ENCODE data around the gene RGS4. TPM values are rescaled to one million over a fixed set of nuclear protein-coding genes. Genes with fewer than 3 reads are reported as not detected.

Gene RGS4
- total RNA-seq, 4 donors from 2014 or later = 12.0 to 121 (median 66.8) TPM

DNA sequence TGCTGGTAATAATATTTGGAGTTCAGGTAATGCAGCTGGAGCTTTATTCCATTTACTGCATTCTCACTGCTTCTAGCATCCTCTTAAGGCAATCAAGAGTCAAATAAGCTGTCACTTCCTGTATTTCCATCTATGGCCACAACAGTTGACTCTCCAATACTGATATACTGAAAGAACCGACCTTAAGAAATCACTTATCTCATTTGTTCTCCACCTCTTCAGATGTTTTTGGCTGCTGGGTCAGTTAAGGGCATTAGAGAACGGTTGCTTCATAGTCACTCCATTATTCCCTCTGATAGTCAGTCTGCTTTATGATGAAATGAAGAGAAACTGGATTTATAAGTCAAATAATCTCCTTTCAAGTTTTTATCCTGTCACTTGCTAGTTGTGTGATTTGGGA lies 14.2 kb upstream of the RGS4 start:
- no peaks in the 10 kb centered on the region for H3K4me1 ChIP-seq
- TF ChIP-seq EP300 (IDR thresholded peaks at IDR 0.05) (no peak), POLR2A (IDR thresholded peaks at IDR 0.05) (no peak), POLR2AphosphoS5 (IDR thresholded peaks at IDR 0.05) (no peak)
- TF ChIP-seq, protein P1, sequence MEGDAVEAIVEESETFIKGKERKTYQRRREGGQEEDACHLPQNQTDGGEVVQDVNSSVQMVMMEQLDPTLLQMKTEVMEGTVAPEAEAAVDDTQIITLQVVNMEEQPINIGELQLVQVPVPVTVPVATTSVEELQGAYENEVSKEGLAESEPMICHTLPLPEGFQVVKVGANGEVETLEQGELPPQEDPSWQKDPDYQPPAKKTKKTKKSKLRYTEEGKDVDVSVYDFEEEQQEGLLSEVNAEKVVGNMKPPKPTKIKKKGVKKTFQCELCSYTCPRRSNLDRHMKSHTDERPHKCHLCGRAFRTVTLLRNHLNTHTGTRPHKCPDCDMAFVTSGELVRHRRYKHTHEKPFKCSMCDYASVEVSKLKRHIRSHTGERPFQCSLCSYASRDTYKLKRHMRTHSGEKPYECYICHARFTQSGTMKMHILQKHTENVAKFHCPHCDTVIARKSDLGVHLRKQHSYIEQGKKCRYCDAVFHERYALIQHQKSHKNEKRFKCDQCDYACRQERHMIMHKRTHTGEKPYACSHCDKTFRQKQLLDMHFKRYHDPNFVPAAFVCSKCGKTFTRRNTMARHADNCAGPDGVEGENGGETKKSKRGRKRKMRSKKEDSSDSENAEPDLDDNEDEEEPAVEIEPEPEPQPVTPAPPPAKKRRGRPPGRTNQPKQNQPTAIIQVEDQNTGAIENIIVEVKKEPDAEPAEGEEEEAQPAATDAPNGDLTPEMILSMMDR (IDR thresholded peaks at IDR 0.05) = no peak
- no peak for ATAC-seq
- 41 to 48% methylated on average over 2 of the region's 2 CpGs for WGBS, 2 donors (ENCODE audit: low coverage in 1 of 2)
- no peaks in the 10 kb centered on the region for H3K9me3 ChIP-seq
- H3K4me3 ChIP-seq = no peak overlapping the region
- H3K36me3 ChIP-seq = no peaks in the 10 kb centered on the region
- no peak overlapping the region for H3K27ac ChIP-seq
- no peaks in the 10 kb centered on the region for H3K27me3 ChIP-seq

DNA sequence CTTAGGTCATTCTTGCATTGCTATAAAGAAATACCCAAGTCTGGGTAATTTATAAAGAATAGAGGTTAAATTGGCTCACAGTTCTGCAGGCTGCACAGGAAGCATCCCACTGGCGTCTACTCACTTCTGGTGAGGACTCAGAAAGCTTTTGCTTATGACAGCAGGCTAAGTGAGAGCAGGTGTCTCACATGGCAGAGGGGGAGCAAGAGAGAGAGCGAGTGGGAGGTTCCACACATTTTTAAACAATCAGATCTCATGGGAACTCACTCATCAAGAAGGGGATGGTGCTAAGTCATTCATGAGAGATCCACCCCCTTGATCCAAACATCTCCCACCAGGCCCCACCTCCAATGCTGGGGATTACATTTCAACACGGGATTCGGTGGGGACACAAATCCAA lies 13.6 kb upstream of the RGS4 start:
- H3K4me3 ChIP-seq = no peak overlapping the region
- no peaks in the 10 kb centered on the region for H3K36me3 ChIP-seq
- H3K27ac ChIP-seq = no peak overlapping the region
- no peak for ATAC-seq
- 60 to 100% methylated on average over 1 to 4 of the region's 4 CpGs for whole genome bisulfite sequencing, 2 donors (ENCODE audit: low coverage in 1 of 2)
- H3K27me3 ChIP-seq = no peaks in the 10 kb centered on the region
- H3K4me1 ChIP-seq = no peaks in the 10 kb centered on the region
- TF ChIP-seq EP300 (IDR thresholded peaks at IDR 0.05) = no peak
- TF ChIP-seq POLR2AphosphoS5 (IDR thresholded peaks at IDR 0.05) = no peak
- no peak for TF ChIP-seq POLR2A (IDR thresholded peaks at IDR 0.05)
- TF ChIP-seq, protein P1 (IDR thresholded peaks at IDR 0.05) = no peak
- H3K9me3 ChIP-seq = no peaks in the 10 kb centered on the region

DNA sequence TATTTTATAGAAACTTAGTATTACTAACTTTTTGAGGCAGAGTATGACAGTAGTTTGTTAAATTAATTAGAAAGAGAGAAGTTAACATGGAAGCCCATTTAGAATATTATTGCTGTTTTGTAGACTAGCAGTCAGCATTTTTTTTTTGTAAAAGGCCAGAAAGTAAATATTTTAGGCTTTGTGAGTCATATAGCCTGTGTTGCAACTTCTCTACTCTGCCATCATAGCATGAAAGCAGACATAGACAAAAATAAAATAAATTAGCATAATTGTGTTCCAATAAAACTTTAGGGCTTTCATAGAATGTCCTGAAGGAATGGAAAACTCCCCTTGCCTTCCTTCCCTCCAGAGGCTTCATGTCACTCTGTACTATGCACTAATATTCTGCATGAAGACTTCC lies 12.3 kb upstream of the RGS4 start:
- no peaks in the 10 kb centered on the region for H3K9me3 ChIP-seq
- TF ChIP-seq EP300 (IDR thresholded peaks at IDR 0.05) (no peak), POLR2AphosphoS5 (IDR thresholded peaks at IDR 0.05) (no peak)
- TF ChIP-seq, protein P1 (IDR thresholded peaks at IDR 0.05) = no peak
- H3K4me3 ChIP-seq = no peak overlapping the region
- ATAC-seq = no peak
- H3K27ac ChIP-seq = no peak overlapping the region
- no peaks in the 10 kb centered on the region for H3K27me3 ChIP-seq
- H3K36me3 ChIP-seq = no peaks in the 10 kb centered on the region
- no peaks in the 10 kb centered on the region for H3K4me1 ChIP-seq

DNA sequence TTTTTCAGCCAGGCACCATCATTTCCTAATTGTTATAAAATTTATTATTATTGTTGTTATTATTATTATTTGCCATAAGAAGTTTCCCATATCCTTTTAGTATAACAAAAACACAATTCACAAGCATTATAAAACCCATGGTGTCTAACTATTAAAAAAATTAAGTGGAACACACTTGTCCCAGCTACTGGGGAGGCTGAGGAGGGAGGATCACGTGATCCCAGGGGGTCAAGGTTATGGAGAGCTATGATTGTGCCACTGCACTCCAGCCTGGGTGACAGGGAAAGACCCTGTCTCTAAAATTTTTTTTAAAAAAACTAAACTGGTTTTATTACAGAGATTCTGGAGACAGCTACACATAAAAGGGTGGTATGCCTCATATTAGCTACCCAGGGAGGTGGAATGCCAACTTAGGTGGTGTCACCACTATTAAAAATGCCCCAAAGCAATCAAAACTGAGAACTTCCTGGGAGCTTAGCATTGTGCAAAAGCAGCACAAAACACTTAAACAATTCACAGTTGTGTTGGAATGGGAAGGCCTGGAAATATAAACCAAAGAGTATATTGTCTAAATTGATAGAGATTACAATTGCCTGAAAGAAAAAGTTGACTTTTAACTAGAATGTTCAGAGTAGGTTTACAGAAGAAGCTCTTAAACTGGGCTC lies 8.7 kb upstream of the RGS4 start:
- H3K9me3 ChIP-seq = no peaks in the 10 kb centered on the region
- 71 to 100% methylated on average over 1 of the region's 1 CpG for WGBS, 2 donors (ENCODE audit: low coverage in 1 of 2)
- no peak for ATAC-seq
- H3K27ac ChIP-seq = no peak overlapping the region
- no peaks in the 10 kb centered on the region for H3K4me1 ChIP-seq
- H3K27me3 ChIP-seq = no peaks in the 10 kb centered on the region
- TF ChIP-seq EP300 (IDR thresholded peaks at IDR 0.05) (no peak), POLR2AphosphoS5 (IDR thresholded peaks at IDR 0.05) (no peak), POLR2A (IDR thresholded peaks at IDR 0.05) (no peak)
- TF ChIP-seq, protein P1 (IDR thresholded peaks at IDR 0.05) = no peak
- no peaks in the 10 kb centered on the region for H3K36me3 ChIP-seq
- no peak overlapping the region for H3K4me3 ChIP-seq

DNA sequence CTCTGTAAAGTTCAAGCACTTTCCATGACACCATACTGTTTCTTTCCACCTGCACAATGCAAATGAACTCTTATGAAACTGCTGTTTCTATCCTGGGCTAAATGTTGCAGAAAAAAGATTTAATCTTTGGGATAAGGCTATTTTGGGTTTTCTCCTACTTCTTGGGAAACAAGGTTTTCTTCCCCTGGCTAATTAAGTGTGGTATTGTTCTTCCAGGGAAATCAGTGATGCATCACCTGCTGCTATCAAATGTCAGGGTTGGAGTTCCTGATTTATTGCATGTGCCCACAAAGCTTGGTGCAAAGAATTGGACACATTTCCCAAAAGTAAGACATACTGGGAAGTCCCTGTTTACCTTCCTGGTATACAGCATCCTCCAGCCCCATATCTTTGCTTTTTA lies 6.0 kb upstream of the RGS4 start:
- Histone ChIP-seq H3K4me3 (no peak overlapping the region), H3K27ac (no peak overlapping the region), H3K9me3 (no peaks in the 10 kb centered on the region), H3K36me3 (no peaks in the 10 kb centered on the region), H3K27me3 (no peaks in the 10 kb centered on the region), H3K4me1 (no peaks in the 10 kb centered on the region)
- no peak for ATAC-seq
- TF ChIP-seq, protein P1 (IDR thresholded peaks at IDR 0.05) = no peak
- TF ChIP-seq POLR2A (IDR thresholded peaks at IDR 0.05) = no peak
- TF ChIP-seq POLR2AphosphoS5 (IDR thresholded peaks at IDR 0.05) = no peak
- no peak for TF ChIP-seq EP300 (IDR thresholded peaks at IDR 0.05)

All from gastroesophageal sphincter (tissue), 4 donors.